Measurements from ENCODE around the gene HNMT.

GRCh38 chr2:138012968-138013367, 48.7 kb downstream of the HNMT start:
- TF ChIP-seq CTCF (IDR thresholded peaks at IDR 0.05) (no peak), POLR2A (IDR thresholded peaks at IDR 0.05; ENCODE audit: low read depth) (no peak), POLR2AphosphoS5 (IDR thresholded peaks at IDR 0.05) (no peak)
